ENCODE data around the gene SSPN.

- TF ChIP-seq CTCF (IDR thresholded peaks at IDR 0.05), result no peak
- no peak for TF ChIP-seq POLR2A (IDR thresholded peaks at IDR 0.05)
Measured at GRCh38 chr12:26252946-26253345, 57.6 kb downstream of the SSPN start.
